Keratinocyte (primary cell): ENCODE data around the gene AGAP1.

Experiments used
- EZH2 ChIP-seq: IDR thresholded peaks from one replicate; pipeline ENCODE4 v1.6.1; 2012; ENCODE audit warnings: inconsistent platforms, mild to moderate bottlenecking, low read length, moderate library complexity
- TF ChIP-seq, protein P1 (sequence below), 3 experiments: IDR thresholded peaks in 1 of 3; conservative IDR thresholded peaks in 1 of 3; optimal IDR thresholded peaks in 1 of 3; 2 replicates in 2 of 3; 3 replicates in 1 of 3; pipeline versions ENCODE3 to v1.5.1; 2011; ENCODE audit warnings: low read length in 3 of 3, mild to moderate bottlenecking in 3 of 3, moderate library complexity in 2 of 3, control low read depth in 1 of 3, inconsistent platforms in 1 of 3; ENCODE audit not compliant: insufficient read depth in 2 of 3; ENCODE audit errors: extremely low read depth in 1 of 3

- TF ChIP-seq, protein P1, sequence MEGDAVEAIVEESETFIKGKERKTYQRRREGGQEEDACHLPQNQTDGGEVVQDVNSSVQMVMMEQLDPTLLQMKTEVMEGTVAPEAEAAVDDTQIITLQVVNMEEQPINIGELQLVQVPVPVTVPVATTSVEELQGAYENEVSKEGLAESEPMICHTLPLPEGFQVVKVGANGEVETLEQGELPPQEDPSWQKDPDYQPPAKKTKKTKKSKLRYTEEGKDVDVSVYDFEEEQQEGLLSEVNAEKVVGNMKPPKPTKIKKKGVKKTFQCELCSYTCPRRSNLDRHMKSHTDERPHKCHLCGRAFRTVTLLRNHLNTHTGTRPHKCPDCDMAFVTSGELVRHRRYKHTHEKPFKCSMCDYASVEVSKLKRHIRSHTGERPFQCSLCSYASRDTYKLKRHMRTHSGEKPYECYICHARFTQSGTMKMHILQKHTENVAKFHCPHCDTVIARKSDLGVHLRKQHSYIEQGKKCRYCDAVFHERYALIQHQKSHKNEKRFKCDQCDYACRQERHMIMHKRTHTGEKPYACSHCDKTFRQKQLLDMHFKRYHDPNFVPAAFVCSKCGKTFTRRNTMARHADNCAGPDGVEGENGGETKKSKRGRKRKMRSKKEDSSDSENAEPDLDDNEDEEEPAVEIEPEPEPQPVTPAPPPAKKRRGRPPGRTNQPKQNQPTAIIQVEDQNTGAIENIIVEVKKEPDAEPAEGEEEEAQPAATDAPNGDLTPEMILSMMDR (optimal IDR thresholded peaks at IDR 0.05 in 1 of 3, IDR thresholded peaks at IDR 0.05 in 1 of 3, conservative IDR thresholded peaks at IDR 0.05 in 1 of 3; ENCODE audit: extremely low read depth in 1 of 3, insufficient read depth in 2 of 3, low read length in 3 of 3), result no peak
- TF ChIP-seq EZH2, result no peak
Measured at GRCh38 chr2:235446082-235446481, 47.8 kb upstream of the AGAP1 start.
